Parathyroid adenoma (tissue), 2 donors: ENCODE measurements around the gene VMP1.

Experiments
- H2AFZ ChIP-seq: fragments of 300-600 bp; sonication (generic); one replicate; pipeline ENCODE4 v1.7.0; 2017; ENCODE audit warnings: antibody characterized with exemption, mild to moderate bottlenecking
- H3K27ac ChIP-seq: fragments of 300-600 bp; sonication (generic); one replicate; pipeline ENCODE4 v1.7.0; 2017
- H3K27me3 ChIP-seq: fragments of 300-600 bp; sonication (generic); one replicate; pipeline ENCODE4 v1.7.0; 2017; ENCODE audit warnings: low read length; ENCODE audit not compliant: control insufficient read depth, insufficient read depth
- H3K36me3 ChIP-seq: fragments of 300-600 bp; sonication (generic); one replicate; pipeline ENCODE4 v1.7.0; 2017; ENCODE audit warnings: low read length; ENCODE audit not compliant: control insufficient read depth, insufficient read depth
- H3K4me1 ChIP-seq: fragments of 300-600 bp; sonication (generic); one replicate; pipeline ENCODE4 v1.7.0; 2017; ENCODE audit warnings: control low read depth
- H3K4me2 ChIP-seq: fragments of 300-600 bp; sonication (generic); one replicate; pipeline ENCODE4 v1.7.0; 2017; ENCODE audit warnings: low read length
- H3K4me3 ChIP-seq: fragments of 300-600 bp; sonication (generic); one replicate; pipeline ENCODE4 v1.7.0; 2017; ENCODE audit warnings: low read depth, low read length
- H3K79me2 ChIP-seq: fragments of 300-600 bp; sonication (generic); one replicate; pipeline ENCODE4 v1.7.0; 2017; ENCODE audit warnings: control low read depth
- H3K9ac ChIP-seq: fragments of 300-600 bp; sonication (generic); one replicate; pipeline ENCODE4 v1.7.0; 2017; ENCODE audit warnings: mild to moderate bottlenecking
- H3K9me3 ChIP-seq: fragments of 300-600 bp; sonication (generic); one replicate; pipeline ENCODE4 v1.7.0; 2017; ENCODE audit warnings: low read length; ENCODE audit not compliant: control insufficient read depth
- TF ChIP-seq, protein P1 (sequence below): fragments of 300-600 bp; sonication (generic); IDR thresholded peaks from one replicate; pipeline ENCODE4 v1.7.0; 2017; ENCODE audit warnings: antibody characterized with exemption, mild to moderate bottlenecking
- donor health status: primary hyperparathyroidism.

Gene VMP1

DNA sequence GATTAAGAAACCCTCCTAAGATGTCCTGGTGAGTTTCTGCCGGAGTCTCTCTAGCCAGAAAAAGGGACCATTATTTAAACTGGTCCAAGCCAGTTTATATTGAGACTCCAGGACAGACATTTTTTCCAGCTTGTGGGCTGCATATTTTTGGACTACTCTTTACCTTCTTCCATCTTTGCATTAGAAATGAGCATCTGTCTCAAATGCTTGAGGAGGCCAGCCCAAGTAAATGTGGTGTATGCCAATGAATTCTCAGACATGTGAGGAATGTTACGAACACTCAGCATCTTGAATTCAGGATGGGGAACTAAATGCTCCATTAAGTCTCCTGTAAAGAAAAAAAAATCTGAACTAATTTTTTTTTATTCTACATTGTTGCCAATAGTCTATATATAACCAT, 166.9 kb downstream of the VMP1 start:
- no peak overlapping the region for H2AFZ ChIP-seq
- no peaks in the 10 kb centered on the region for H3K27me3 ChIP-seq
- no peak overlapping the region for H3K4me2 ChIP-seq
- TF ChIP-seq, protein P1, sequence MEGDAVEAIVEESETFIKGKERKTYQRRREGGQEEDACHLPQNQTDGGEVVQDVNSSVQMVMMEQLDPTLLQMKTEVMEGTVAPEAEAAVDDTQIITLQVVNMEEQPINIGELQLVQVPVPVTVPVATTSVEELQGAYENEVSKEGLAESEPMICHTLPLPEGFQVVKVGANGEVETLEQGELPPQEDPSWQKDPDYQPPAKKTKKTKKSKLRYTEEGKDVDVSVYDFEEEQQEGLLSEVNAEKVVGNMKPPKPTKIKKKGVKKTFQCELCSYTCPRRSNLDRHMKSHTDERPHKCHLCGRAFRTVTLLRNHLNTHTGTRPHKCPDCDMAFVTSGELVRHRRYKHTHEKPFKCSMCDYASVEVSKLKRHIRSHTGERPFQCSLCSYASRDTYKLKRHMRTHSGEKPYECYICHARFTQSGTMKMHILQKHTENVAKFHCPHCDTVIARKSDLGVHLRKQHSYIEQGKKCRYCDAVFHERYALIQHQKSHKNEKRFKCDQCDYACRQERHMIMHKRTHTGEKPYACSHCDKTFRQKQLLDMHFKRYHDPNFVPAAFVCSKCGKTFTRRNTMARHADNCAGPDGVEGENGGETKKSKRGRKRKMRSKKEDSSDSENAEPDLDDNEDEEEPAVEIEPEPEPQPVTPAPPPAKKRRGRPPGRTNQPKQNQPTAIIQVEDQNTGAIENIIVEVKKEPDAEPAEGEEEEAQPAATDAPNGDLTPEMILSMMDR, result no peak
- no peaks in the 10 kb centered on the region for H3K79me2 ChIP-seq
- no peak overlapping the region for H3K9ac ChIP-seq
- no peaks in the 10 kb centered on the region for H3K9me3 ChIP-seq
- H3K27ac ChIP-seq, result no peak overlapping the region
- H3K4me3 ChIP-seq, result no peak overlapping the region
- H3K36me3 ChIP-seq, result no peaks in the 10 kb centered on the region
- peaks cover 2% of the 10 kb centered on the region for H3K4me1 ChIP-seq

DNA sequence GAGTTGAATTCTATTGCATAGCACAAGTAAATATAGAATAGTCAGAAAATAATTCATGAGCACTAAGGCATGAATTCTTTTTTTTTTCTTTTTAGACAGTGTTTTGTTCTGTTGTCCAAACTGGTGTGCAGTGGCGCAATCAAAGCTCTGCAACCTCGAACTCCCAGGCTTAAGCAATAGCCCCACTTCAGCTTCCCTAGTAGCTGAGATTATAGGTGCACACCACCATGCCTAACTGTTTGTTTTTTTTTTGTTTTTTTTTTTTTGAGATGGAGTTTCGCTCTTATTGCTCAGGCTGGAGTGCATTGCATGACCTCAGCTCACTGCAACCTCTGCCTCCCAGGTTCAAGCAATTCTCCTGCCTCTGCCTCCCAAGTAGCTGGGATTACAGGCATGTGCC, 168.7 kb downstream of the VMP1 start:
- no peaks in the 10 kb centered on the region for H3K9me3 ChIP-seq
- H2AFZ ChIP-seq, result no peak overlapping the region
- no peak overlapping the region for H3K4me2 ChIP-seq
- H3K9ac ChIP-seq, result no peak overlapping the region
- no peak overlapping the region for H3K4me3 ChIP-seq
- H3K27me3 ChIP-seq, result no peaks in the 10 kb centered on the region
- H3K36me3 ChIP-seq, result no peaks in the 10 kb centered on the region
- TF ChIP-seq, protein P1, result no peak
- H3K27ac ChIP-seq, result no peak overlapping the region
- H3K4me1 ChIP-seq, result peaks cover 2% of the 10 kb centered on the region
- H3K79me2 ChIP-seq, result no peaks in the 10 kb centered on the region

DNA sequence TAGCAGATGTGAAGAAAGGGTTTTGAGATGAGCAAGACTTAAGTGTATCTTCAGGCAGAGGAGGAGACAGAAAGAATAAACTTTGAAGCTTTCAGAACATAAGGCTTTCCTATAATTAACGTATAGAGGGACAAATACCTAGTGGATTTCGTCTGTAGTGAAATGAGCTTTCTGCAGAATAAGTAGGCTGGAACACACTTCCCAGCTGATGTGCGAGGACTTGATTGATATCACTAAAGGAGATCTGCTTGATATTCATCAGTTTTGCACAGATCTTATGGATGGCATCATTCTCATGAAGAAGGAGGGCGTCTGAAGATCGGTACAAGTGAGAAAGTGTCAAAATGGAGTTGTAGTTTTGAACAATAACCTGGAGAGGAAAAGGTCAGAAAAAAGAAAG, 170.5 kb downstream of the VMP1 start:
- H3K4me3 ChIP-seq, result no peak overlapping the region
- no peak overlapping the region for H2AFZ ChIP-seq
- no peak overlapping the region for H3K27ac ChIP-seq
- TF ChIP-seq, protein P1, result no peak
- no peak overlapping the region for H3K9ac ChIP-seq
- H3K4me2 ChIP-seq, result no peak overlapping the region
- H3K79me2 ChIP-seq, result no peaks in the 10 kb centered on the region
- H3K36me3 ChIP-seq, result no peaks in the 10 kb centered on the region
- H3K27me3 ChIP-seq, result no peaks in the 10 kb centered on the region
- no peaks in the 10 kb centered on the region for H3K4me1 ChIP-seq
- H3K9me3 ChIP-seq, result no peaks in the 10 kb centered on the region

DNA sequence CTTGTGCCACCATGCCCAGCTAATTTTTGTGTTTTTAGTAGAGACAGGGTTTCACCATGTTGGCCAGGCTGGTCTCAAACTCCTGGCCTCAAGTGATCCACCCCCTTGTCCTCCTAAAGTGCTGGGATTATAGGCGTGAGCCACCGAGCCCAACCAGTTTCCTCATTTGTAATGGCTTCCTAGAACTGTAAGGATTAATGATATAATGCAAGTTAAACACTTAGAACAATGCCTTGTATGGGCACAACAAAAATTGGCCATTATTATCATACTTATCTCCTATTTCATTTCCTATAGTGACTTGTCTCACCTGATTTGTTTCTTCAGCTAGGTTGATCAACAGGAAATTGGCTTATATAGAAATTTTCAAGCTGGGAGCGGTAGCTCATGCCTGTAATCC, 171.2 kb downstream of the VMP1 start:
- Histone ChIP-seq H3K27ac (no peak overlapping the region), H3K36me3 (no peaks in the 10 kb centered on the region), H3K4me3 (no peak overlapping the region), H3K79me2 (peaks cover 2% of the 10 kb centered on the region), H2AFZ (no peak overlapping the region), H3K4me2 (no peak overlapping the region), H3K27me3 (no peaks in the 10 kb centered on the region), H3K9me3 (no peaks in the 10 kb centered on the region), H3K4me1 (no peaks in the 10 kb centered on the region), H3K9ac (no peak overlapping the region)
- TF ChIP-seq, protein P1, result no peak

DNA sequence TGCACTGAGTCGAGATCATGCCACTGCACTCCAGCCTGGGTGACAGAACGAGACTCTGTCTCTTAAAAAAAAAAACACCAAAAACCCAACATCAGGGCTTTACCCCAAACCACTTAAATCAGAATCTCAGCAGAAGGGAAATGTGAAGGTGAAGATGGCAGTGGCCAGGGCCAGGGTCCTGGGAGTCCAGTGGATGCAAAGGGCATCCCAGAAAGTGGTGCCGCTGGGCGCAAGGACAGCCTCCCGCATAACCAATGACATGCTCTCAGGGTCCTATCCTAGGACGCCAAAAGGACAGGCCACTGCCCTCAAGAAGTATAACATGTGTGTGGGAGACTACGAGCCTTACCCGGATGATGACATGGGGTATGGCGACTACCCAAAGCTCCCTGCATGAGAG, 177.4 kb downstream of the VMP1 start:
- Histone ChIP-seq H3K4me1 (no peaks in the 10 kb centered on the region), H3K9ac (no peak overlapping the region), H3K9me3 (no peaks in the 10 kb centered on the region), H3K79me2 (peaks cover 6% of the 10 kb centered on the region), H3K27me3 (no peaks in the 10 kb centered on the region), H3K36me3 (no peaks in the 10 kb centered on the region), H3K27ac (no peak overlapping the region), H3K4me2 (no peak overlapping the region), H2AFZ (no peak overlapping the region), H3K4me3 (no peak overlapping the region)
- TF ChIP-seq, protein P1, result no peak
